Stimulated activated CD4-positive, alpha-beta T cell treated with anti-CD3 and anti-CD28 coated beads, Interleukin-12 subunit alpha, Interleukin-12 subunit beta, amount 100 ng/mL, for 48 hours (primary cell): Measurements from ENCODE around the gene MRRF.
A peak's percentile ranks its signal among the peaks of the same experiment; 100 is the strongest.

Experiments used
- DNase-seq, 3 donors: peaks; one replicate each; pipeline ENCODE4 v3.0.0-alpha.2; 2020; ENCODE audit warnings: low read depth in 2 of 3, low spot score in 1 of 3

The MRRF gene, protein sequence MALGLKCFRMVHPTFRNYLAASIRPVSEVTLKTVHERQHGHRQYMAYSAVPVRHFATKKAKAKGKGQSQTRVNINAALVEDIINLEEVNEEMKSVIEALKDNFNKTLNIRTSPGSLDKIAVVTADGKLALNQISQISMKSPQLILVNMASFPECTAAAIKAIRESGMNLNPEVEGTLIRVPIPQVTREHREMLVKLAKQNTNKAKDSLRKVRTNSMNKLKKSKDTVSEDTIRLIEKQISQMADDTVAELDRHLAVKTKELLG

DNA sequence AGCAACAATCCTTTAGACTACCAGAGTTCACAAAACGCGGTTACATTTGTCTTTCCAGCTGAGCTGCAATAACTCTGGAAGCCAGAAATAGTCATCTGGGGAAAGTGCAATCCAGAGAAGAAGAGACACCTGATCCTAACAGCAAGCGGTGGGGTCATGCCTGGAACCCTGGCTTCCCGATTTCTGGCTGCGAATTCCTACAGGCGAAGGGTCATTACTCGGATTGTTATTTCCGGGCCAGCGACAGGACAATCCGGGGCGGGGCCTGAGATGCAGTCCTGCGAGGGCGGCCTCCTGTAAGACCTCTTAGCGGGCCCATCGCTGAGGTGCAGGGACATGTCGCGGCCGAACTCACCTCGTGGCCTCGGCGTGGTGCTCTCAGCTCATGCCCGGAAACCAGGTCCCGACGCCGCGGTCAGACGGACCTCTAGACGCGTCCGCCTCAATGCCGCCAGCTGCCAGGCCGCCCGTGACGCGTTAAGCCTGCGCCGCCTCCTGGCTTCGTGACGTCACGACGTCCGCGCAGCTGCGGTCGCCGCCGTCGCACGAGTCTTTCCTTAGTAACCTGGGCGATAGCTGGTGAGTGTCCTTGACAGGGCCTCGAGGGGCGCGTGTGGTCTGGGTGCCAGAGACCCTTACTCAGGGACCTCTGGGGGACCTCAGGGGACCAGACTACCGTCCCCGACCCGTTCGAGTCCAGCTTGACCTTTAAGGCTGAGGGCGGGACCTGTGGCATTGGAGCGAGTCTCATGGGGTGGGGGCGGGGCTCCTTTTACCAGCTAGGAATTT is at the start of gene MRRF, which contains the start of gene RBM18:
Gene MRRF (plus strand): TSS at position 523 of the 789 bp plus-strand sequence. CDS start 6,010 bp downstream, outside the sequence.
Gene RBM18 (minus strand): TSS at position 481 of the 789 bp plus-strand sequence. CDS start 3,348 bp downstream, outside the sequence.
- DNase-seq: peak; percentile 85 to 86 (median 86)

GRCh38 chr9:122215663-122216062 is 49.0 kb upstream of the MRRF start:
- DNase-seq: no peak

- no peak for DNase-seq
These were observed 48.4 kb upstream of the MRRF start for GRCh38 chr9:122216138-122216797.

- no peak for DNase-seq
These were observed 47.8 kb upstream of the MRRF start for GRCh38 chr9:122216798-122217418.

DNA sequence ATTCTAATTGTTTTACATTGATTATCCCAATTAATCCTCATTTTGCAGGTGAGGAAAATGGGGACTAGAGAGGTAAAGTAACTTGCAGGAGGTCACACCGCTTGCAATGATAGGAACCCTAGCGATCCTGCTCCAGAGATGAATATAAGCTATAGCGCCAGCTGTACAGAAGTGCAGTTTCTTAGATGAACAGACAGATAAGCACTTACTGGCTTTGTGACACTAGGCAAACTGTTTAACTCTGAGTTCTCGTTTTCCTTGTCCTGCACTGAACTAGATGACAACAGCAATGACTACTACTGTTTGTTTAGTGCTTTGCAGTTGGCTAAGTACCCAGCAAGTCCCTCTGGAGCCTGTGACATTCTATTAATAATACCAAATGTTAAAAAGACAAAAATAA is 47.0 kb upstream of the MRRF start:
- DNase-seq: no peak

- DNase-seq: no peak
These were observed 46.4 kb upstream of the MRRF start for GRCh38 chr9:122218071-122218934.

GRCh38 chr9:122218935-122219855 is 45.5 kb upstream of the MRRF start:
- no peak for DNase-seq

DNA sequence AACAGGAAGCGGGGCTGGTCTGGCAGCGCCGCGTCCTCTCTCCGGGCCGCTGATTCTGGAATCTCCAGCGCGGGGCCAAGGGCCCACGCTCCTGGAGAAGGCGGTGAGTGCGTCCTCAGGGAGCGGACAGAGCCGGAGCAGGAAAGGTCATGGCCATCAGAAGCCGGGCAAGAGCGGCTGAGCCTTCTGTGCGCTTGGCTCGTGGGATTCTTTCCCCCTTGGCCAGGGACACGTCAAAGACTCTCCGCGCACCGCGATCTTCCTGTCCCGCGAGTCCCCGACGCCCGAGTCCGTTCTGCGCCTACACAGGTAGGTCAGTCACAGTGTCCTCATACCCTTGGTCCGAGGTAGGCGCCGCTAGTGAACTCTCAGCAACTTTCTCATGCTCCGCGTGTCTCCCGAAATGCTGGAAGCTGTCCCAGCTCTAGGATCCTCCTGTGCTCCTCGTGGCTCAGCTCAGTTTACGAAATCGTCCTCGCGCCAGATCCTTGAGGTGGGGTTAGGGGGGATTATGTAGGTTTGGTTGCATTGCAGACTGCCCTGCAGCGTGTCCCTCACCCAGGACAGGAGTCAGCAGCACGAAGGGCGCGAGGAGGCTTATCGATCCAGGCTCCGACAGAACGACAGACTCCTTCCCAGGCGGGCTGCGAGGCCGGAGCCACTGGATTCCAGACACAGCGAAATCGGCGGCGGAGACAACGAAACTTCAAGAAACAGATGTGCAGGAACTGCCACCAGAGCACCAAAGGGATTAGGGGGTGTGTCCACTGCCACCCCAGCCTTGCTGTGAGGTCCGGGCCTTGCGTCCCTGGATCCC is 44.6 kb upstream of the MRRF start:
- no peak for DNase-seq

GRCh38 chr9:122220673-122221182 is 44.0 kb upstream of the MRRF start:
- DNase-seq: no peak

GRCh38 chr9:122221183-122221811 is 43.4 kb upstream of the MRRF start:
- no peak for DNase-seq

GRCh38 chr9:122222791-122223190 is 41.9 kb upstream of the MRRF start:
- DNase-seq: no peak

GRCh38 chr9:122223435-122223834 is 41.2 kb upstream of the MRRF start:
- DNase-seq: no peak

DNA sequence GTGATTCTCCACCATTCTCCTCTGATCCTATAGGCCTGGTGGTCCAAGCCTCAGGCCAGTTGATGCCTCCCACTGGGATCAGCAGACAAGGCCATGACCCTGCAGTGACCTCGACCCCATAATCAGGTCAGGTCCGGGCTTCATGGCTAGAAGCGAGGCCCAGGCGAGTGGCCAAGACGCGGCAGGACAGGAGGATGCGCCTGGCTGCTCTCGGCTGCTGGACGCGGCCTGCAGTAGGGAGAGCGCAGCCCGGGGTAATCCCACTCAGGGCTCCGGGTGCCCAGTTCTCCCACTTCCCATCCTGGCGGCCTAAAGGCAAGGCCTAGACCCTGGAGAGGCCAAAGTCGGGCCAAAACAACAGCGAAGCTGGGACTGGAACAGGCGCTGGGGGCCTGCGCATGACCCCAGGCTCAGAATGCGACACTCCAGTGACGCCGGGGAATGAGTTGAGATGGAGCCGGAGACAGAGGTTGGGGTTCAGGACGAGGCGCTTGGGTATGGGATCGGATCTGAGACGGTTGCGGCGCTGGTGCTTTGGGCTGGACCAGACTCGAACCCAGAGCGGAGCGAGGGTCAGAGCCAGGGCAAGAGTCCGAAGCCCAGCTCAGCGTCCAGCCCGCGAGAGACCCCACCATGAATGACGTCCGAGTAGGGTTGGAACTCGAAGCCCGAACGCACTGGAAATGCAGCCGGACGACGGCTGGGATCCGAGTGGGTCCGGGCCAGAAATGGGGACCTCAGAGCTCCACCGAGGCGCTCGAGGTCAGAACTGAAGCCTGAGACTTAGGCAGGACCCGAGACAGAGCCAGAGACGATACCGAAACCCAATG is 39.2 kb upstream of the MRRF start:
- DNase-seq: no peak

DNA sequence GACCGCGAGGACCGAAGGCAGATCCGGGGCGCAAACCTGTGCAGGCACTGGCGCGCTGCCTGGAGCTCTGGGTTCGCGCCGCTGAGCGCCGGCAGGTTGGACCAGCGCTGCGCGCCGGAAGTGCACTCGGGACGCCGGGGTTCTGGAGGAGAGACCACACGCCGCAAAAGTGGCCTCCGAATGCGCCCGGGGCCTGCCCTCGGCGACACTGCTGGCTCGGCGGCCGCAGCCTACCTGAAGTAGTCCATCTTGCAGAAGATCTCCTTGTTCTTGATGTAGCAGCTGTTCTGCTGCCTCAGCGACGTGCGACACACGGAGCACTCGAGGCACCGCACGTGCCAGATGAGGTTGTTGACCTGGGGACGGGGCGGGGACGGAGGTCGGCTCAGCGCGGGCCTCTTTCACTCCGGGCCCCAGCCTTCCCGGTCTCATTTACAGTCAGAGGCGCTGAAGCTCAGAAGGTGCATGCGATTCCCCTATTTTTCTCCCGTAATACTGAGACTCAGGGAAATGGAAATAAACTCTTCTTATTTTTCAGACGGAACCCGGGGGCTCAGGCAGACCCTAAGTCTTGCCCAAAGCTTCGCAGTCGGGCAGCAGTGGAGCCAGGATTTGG is 38.4 kb upstream of the MRRF start:
- no peak for DNase-seq

- no peak for DNase-seq
These were observed 37.7 kb upstream of the MRRF start for GRCh38 chr9:122226758-122227574.

GRCh38 chr9:122227575-122227900 is 37.1 kb upstream of the MRRF start:
- no peak for DNase-seq
